ENCODE data around the gene ARGFX. TPM values are rescaled to one million over a fixed set of nuclear protein-coding genes. Genes with fewer than 3 reads are reported as not detected.
"Not testable (repeated sequence)": the region's sequence is repeated elsewhere in the genome, so short reads cannot be mapped to it uniquely, and the experiment has no call there.

ARGFX gene
- total RNA-seq, 2 experiments from 2014 or later = not detected

DNA sequence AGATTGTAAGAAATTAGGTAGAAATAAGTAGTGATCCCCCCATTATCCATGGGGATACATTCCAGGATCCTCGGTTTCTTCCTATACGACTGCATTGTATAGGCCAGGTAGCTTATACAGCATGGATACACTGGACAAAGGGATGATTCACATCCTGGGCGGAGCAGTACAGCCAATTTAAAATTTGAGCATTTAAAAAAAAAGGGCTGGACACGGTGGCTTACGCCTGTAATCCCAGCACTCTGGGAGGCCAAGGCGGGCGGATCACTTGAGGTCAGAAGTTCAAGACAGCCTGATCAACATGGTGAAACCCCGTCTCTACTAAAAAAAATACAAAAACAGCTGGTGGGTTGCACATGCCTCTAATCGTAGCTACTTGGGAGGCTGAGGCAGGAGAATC lies 976 bp upstream of the ARGFX start:
- ChIA-PET POLR2A (interaction anchor here (0.7 kb wide), 1 partner anchor 783 kb away, joined by 4 read pairs; no protein-coding TSS in a partner anchor), CTCF (no interaction called here)
- H3K9me3 Mint-ChIP-seq = no peaks in the 10 kb centered on the region
- H3K4me1 Mint-ChIP-seq = no peaks in the 10 kb centered on the region
- H3K4me3 Mint-ChIP-seq = no peak overlapping the region
- H3K36me3 Mint-ChIP-seq (ENCODE audit: low read depth) = no peaks in the 10 kb centered on the region
- peaks cover 6% of the 10 kb centered on the region for H3K27me3 Mint-ChIP-seq
- no peak overlapping the region for H3K27ac Mint-ChIP-seq
- DNase-seq = no peak

DNA sequence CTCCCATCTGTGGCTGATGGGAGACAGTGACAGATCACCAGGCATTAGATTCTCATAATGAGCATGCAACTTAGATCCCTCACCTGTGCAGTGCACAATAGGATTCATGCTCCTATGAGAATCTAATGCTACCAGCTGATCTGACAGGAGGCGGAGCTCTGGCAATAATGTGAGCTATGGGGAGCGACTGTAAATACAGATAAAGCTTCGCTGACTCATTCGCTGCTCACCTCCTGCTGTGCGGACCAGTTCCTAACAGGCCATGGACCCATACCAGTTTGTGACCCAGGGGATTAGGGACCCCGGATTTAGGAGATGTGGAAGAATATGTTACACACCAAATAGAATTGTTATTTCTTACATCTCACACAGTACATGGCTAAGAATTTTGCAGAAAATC lies 6.7 kb downstream of the ARGFX start:
- Mint-ChIP-seq H3K27ac (no peak overlapping the region), H3K27me3 (peaks cover 3% of the 10 kb centered on the region), H3K9me3 (no peaks in the 10 kb centered on the region), H3K4me1 (no peaks in the 10 kb centered on the region), H3K36me3 (ENCODE audit: low read depth) (no peaks in the 10 kb centered on the region), H3K4me3 (no peak overlapping the region)
- ChIA-PET CTCF (no interaction called here), POLR2A (no interaction called here)
- no peak for DNase-seq

DNA sequence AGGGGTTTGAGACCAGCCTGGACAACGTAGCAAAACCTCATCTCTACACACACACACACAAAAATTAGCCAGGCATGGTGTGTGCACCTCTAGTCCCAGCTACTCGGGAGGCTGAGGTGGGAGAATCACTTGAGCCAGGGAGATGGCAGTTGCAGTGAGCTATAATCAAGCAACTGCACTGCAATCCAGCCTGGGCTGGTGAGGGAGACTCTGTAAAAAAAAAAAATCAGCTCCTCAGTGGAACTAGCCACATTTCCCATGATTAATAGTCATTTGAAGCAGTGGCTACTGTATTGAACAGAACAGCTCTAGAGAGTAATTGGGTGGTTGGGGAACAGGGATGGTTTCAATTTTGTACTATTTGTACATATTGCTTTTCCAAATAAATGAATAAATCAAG lies 13.9 kb downstream of the ARGFX start:
- Mint-ChIP-seq H3K27ac (no peak overlapping the region), H3K4me3 (no peak overlapping the region), H3K9me3 (no peaks in the 10 kb centered on the region), H3K4me1 (no peaks in the 10 kb centered on the region), H3K36me3 (ENCODE audit: low read depth) (no peaks in the 10 kb centered on the region), H3K27me3 (peaks cover 23% of the 10 kb centered on the region)
- ChIA-PET CTCF (interaction anchor here (0.6 to 1.4 kb wide), 2 partner anchors 35 to 81 kb away, joined by 3 to 7 read pairs; no protein-coding TSS in a partner anchor), POLR2A (no interaction called here)
- no peak for DNase-seq

DNA sequence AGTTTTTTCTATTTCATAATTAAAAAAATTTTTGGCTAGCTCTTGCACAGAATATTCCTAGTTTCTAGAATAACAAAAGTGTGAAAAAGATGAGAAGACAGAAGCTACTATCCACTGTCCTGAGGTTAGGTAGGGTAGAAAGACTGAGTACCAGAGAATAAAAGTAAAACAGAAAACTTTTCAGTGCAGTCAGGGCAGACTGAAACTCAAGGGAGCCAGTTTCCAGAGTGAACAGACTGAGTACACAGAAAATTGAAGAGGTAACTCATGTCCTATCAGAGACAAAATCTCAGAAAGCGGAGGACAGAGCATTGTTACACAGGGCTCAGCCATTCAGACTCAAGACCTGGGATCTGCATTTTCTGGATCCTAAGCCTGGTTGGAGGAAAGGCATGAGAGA lies 16.7 kb downstream of the ARGFX start:
- no peak overlapping the region for H3K4me3 Mint-ChIP-seq
- POLR2A ChIA-PET = no interaction called here
- CTCF ChIA-PET = no interaction called here
- H3K4me1 Mint-ChIP-seq = no peaks in the 10 kb centered on the region
- no peak overlapping the region for H3K27ac Mint-ChIP-seq
- H3K27me3 Mint-ChIP-seq = peaks cover 23% of the 10 kb centered on the region
- DNase-seq = no peak
- no peaks in the 10 kb centered on the region for H3K36me3 Mint-ChIP-seq (ENCODE audit: low read depth)
- H3K9me3 Mint-ChIP-seq = no peaks in the 10 kb centered on the region

DNA sequence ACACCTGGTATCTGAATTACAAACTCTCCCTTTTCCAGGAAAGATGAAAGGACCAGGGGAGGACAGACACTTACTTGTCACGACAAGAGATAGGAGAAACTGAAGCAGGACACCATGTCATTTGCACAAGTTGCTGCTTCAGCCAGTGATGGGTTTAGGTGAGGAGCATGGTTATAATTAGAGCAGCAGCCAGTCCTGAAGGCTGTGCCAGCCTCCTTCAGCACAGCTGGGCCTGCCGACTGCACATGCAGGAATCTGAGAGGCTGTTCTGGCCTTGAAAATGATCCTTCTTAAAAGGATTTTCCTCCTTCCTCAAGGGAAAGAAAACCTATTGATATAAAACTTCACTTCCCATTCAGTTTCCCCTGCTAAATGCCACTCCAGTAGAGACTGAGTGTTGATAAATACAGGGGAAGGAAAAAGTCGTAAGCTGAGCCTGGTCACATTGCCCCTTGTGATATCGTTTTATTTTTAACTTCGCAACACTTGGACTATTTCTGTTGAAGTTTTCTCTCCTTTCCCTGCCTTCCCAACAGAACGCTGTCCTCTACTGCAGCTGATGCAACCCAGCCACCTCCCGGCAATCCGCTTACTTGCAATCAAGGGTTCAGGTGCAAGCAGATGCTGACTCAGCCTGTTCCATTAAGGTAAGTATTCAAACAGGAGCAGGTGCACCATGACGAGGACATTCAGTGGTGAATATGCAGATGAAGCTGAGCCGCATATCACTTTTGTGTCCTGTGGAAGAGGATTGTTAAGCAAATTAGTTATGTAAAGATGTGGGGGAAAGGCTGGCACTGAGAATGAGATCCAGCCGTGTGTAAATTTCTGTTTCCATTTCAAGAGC lies 25.3 kb downstream of the ARGFX start, which contains the start of gene FBXO40:
Gene FBXO40, plus strand, starts transcription at position 524 of the 847 bp plus-strand sequence. CDS start 27,197 bp downstream, outside the sequence.
- no peak for DNase-seq
- no peaks in the 10 kb centered on the region for H3K4me1 Mint-ChIP-seq
- POLR2A ChIA-PET = no interaction called here
- CTCF ChIA-PET = interaction anchor here (0.6 kb wide), 2 partner anchors 12 to 40 kb away, joined by 3 to 5 read pairs; no protein-coding TSS in a partner anchor
- peaks cover 2% of the 10 kb centered on the region for H3K27me3 Mint-ChIP-seq
- no peak within 1 kb of the TSS for H3K27ac Mint-ChIP-seq
- H3K9me3 Mint-ChIP-seq = no peaks in the 10 kb centered on the region
- H3K36me3 Mint-ChIP-seq (ENCODE audit: low read depth) = no peaks in the 10 kb centered on the region
- no peak within 1 kb of the TSS for H3K4me3 Mint-ChIP-seq

DNA sequence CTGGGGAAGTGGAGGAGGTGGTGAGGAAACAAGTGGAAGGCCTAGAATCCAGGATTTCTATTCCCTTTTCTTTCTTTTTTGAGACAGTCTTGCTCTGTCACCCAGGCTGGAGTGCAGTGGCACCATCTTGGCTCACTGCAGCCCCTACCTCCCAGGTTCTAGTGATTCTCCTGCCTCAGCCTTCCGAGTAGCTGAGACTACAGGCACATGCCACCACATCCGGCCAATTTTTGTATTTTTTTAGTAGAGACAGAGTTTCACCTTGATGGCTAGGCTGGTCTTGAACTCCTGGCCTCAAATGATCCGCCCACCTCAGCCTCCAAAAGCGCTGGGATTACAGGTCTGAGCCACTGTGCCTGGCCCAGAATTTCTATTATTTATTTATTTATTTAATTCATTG lies 26.1 kb downstream of the ARGFX start:
- H3K27ac Mint-ChIP-seq; H3K27me3 Mint-ChIP-seq; POLR2A ChIA-PET; DNase-seq; H3K4me3 Mint-ChIP-seq; CTCF ChIA-PET; H3K9me3 Mint-ChIP-seq; H3K36me3 Mint-ChIP-seq (ENCODE audit: low read depth); H3K4me1 Mint-ChIP-seq: not testable (repeated sequence)

DNA sequence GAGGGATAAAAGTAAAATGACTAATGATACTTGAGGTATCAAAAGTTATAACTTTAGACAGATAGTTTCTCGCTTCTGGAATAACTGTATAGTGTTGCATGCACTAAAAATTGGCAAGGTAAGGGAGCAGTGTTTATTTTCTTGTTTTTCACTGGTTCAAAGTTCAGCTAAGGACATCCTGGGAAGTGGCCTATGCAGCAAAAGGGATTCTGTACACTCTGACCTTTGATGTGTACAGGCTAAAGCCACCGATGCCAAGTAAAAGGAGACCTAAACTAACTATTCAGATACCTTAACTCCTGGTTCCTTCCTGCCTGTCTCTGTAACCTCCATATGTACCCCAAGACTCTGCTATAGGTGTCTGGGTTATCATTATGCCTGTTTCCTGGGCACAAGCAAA lies 27.1 kb downstream of the ARGFX start:
- Mint-ChIP-seq H3K9me3 (no peaks in the 10 kb centered on the region), H3K4me3 (no peak overlapping the region), H3K4me1 (no peaks in the 10 kb centered on the region), H3K27me3 (peaks cover 2% of the 10 kb centered on the region), H3K27ac (no peak overlapping the region), H3K36me3 (ENCODE audit: low read depth) (no peaks in the 10 kb centered on the region)
- ChIA-PET CTCF (no interaction called here), POLR2A (no interaction called here)
- no peak for DNase-seq

DNA sequence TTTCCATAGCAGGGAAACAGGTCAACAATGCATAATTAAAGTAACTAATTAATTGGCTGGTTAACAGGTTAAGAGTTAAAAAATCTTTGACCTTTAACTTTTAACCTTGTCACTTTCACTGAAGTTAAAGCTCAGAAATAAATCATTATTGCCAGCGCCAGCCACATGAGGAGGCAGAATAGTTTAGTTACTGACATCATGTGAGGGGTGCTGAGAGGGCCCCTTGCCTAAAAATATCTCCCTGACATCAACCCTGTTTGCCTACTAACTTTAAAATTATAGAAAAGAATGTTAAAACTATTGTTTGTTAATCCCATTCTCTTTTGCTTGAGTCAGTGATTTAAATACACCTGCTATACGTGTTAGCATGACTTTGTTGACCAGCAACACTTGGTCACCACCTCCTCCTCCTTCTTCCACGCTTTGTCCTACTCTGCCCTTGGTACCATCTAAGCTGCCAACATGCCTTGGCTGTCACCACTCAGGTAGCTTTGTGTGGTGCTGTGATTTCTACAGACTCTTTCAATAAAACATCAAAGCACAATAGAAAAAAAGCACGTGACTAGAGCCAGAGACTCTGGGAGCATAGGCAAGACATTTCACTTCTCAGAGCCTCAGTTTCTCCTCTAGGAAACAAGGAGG lies 28.1 kb downstream of the ARGFX start:
- H3K27ac Mint-ChIP-seq = no peak overlapping the region
- POLR2A ChIA-PET = no interaction called here
- peaks cover 2% of the 10 kb centered on the region for H3K27me3 Mint-ChIP-seq
- no peak overlapping the region for H3K4me3 Mint-ChIP-seq
- DNase-seq = no peak
- H3K9me3 Mint-ChIP-seq = no peaks in the 10 kb centered on the region
- H3K4me1 Mint-ChIP-seq = no peaks in the 10 kb centered on the region
- no peaks in the 10 kb centered on the region for H3K36me3 Mint-ChIP-seq (ENCODE audit: low read depth)
- CTCF ChIA-PET = no interaction called here

DNA sequence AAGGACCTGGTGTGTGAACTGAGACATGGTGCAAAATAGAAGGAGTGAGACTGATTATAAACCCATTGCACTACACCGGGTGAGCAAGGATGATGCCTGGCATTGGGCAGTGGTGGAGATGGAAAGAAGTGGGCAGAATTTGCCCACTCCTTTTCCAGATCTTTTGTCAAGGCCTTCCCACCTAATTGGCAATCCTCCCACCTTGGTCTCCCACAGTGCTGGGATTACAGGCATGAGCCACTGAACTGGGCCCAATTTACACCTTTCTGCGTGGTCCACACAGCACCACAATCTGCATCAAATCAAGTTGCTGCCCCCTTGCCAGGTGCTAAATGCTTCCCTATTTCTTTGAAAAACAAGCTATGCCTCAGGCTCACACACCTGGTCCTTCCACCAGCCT lies 30.8 kb downstream of the ARGFX start:
- no peak for DNase-seq
- Mint-ChIP-seq H3K9me3 (no peaks in the 10 kb centered on the region), H3K4me1 (no peaks in the 10 kb centered on the region), H3K36me3 (ENCODE audit: low read depth) (no peaks in the 10 kb centered on the region), H3K27ac (no peak overlapping the region), H3K27me3 (no peaks in the 10 kb centered on the region), H3K4me3 (no peak overlapping the region)
- ChIA-PET POLR2A (no interaction called here), CTCF (no interaction called here)

DNA sequence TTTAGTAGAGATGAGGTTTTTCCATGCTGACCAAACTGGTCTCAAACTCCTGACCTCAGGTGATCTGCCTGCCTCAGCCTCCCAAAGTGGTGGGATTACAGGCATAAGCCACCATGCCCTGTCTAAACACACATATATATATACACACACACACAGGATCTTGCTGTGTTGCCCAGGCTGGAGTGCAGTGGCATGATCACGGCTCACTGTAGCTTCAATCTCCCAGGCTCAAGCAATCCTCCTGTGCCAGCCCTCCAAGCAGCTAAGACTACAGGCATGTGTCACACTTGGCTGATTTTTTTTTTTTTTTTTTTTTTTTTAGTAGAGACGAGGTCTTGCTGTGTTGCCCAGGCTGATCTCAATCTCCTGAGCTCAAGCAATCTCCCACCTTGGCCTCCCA lies 32.2 kb downstream of the ARGFX start:
- H3K4me3 Mint-ChIP-seq; H3K27me3 Mint-ChIP-seq; H3K4me1 Mint-ChIP-seq; POLR2A ChIA-PET; H3K27ac Mint-ChIP-seq; DNase-seq; H3K36me3 Mint-ChIP-seq (ENCODE audit: low read depth); H3K9me3 Mint-ChIP-seq: not testable (repeated sequence)
- CTCF ChIA-PET = interaction anchor here (0.6 to 0.7 kb wide), 2 partner anchors 59 to 881 kb away, joined by 3 to 4 read pairs; no protein-coding TSS in a partner anchor

DNA sequence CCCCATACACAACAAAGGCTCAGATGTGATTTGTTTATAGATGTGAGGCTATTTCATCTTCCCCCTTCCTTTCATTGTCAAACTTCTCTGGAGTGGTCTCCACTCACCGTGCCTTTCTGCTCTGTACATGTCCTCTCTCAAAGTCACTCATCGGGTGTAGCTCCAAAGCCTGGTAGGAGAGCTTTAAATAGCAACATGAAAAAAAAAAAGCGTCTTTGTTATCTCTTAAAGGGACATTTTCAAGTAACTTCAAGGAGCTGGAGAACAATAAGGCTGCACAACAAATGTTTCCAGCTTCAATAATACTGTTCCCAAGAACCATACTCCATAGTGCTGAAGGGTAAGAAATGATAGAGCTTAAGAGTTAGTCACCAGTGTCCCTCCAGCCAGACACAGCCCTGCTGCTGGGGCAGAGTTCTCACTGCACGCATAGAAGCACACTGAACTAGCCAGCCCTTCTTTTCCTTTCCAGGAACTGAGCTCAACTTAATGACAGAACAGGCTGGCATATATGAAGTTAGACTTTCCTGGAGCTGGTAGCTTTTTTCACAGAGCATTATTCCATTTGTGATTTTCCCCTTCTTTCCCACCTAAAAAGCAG lies 33.6 kb downstream of the ARGFX start:
- ChIA-PET POLR2A (interaction anchor here (0.7 kb wide), 1 partner anchor 9 kb away, joined by 5 read pairs; no protein-coding TSS in a partner anchor), CTCF (interaction anchor here (1.3 kb wide), 1 partner anchor 12 kb away, joined by 10 read pairs; no protein-coding TSS in a partner anchor)
- H3K36me3 Mint-ChIP-seq (ENCODE audit: low read depth) = no peaks in the 10 kb centered on the region
- no peak overlapping the region for H3K4me3 Mint-ChIP-seq
- no peaks in the 10 kb centered on the region for H3K9me3 Mint-ChIP-seq
- no peaks in the 10 kb centered on the region for H3K4me1 Mint-ChIP-seq
- DNase-seq = no peak
- no peak overlapping the region for H3K27ac Mint-ChIP-seq
- H3K27me3 Mint-ChIP-seq = no peaks in the 10 kb centered on the region

DNA sequence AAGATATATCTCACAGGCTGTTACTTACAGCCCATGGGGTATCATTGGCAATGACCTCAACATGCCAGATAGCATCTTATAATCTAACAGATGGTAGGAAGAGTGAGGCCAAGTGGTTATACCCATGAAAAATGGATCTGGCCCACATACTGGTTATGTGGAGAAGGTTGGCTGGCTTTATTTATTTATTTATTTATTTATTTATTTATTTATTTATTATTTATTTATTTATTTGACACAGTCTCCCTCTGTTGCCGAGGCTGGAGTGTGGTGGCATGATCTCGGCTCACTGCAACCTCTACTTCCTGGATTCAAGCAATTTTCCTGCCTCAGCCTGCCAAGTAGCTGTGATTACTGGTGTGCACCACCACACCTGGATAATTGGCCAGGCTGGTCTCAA lies 37.0 kb downstream of the ARGFX start:
- Mint-ChIP-seq H3K9me3 (no peaks in the 10 kb centered on the region), H3K27me3 (no peaks in the 10 kb centered on the region), H3K4me1 (no peaks in the 10 kb centered on the region), H3K27ac (no peak overlapping the region), H3K4me3 (no peak overlapping the region), H3K36me3 (ENCODE audit: low read depth) (no peaks in the 10 kb centered on the region)
- ChIA-PET CTCF (interaction anchor here (0.6 kb wide), 1 partner anchor 12 kb away, joined by 5 read pairs; no protein-coding TSS in a partner anchor), POLR2A (no interaction called here)
- DNase-seq = no peak

DNA sequence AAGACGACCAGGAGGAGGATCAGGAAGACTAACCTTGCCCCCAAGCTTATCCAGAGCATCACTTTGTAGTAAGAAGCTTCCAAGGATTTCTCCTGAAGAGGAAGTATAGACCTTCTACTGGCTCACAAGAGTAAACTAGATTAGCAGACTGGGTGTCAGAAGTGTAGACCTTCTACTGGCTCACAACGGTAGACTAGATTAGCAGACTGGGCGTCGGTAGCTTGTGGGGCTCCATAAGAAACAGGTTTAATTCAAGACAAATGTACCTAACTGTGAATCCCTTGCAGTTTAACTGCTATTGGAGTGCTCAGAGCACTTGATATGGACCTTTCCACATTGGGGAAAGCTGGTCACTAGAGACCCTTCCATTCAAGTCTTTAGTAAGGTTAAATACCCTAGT lies 38.4 kb downstream of the ARGFX start:
- Mint-ChIP-seq H3K36me3 (ENCODE audit: low read depth) (no peaks in the 10 kb centered on the region), H3K4me3 (no peak overlapping the region), H3K9me3 (no peaks in the 10 kb centered on the region), H3K27me3 (no peaks in the 10 kb centered on the region), H3K27ac (no peak overlapping the region), H3K4me1 (no peaks in the 10 kb centered on the region)
- POLR2A ChIA-PET = no interaction called here
- DNase-seq = no peak
- CTCF ChIA-PET = no interaction called here

Measured in activated CD4-positive, alpha-beta T cell treated with anti-CD3 and anti-CD28 coated beads, Interleukin-2, amount 10 ng/mL, durations not matched to agents 7 days and 5 days (primary cell).